HCT116 (cell line): ENCODE data around the gene AP1M2. TPM values are rescaled to one million over a fixed set of nuclear protein-coding genes. Genes with fewer than 3 reads are reported as not detected.

Experiments
- ATAC-seq: fragments of 200-7000 bp; cut with Tn5 transposase; 2 replicates; pipeline ENCODE4 v1.9.1; 2020; ENCODE audit warnings: mild to moderate bottlenecking, moderate library complexity
- BruUV-seq: library from RNA; stranded (reverse); fragments of 400-500 nt; replicated peaks from 2 replicates; lab custom pipeline; 2021; lab: Mats Ljungman, UMichigan
- CTCF ChIA-PET: fragments of 300-600 bp; sonication (Branson Sonifier 250); formaldehyde crosslinking; loops from one replicate; lab custom pipeline; 2021; ENCODE audit warnings: antibody characterized with exemption; lab: Charles Lee
- POLR2A ChIA-PET: fragments of 300-600, 350-600 bp; sonication (Branson Sonifier 250); formaldehyde crosslinking; loops from one replicate; lab custom pipeline; 2021; ENCODE audit warnings: antibody characterized with exemption; lab: Charles Lee
- RAD21 ChIA-PET, 2 experiments: fragments of 300-600 bp; sonication (Branson Sonifier 250); formaldehyde crosslinking; loops; one replicate each; lab custom pipeline; 2023; ENCODE audit warnings: low total read pairs in 2 of 2; ENCODE audit not compliant: uncharacterized antibody in 2 of 2, unreplicated experiment in 2 of 2, low non-redundant PET in 1 of 2; lab: Charles Lee
- DNase-seq: peaks from one replicate; pipeline ENCODE4 v3.0.0-alpha.2; 2010; ENCODE audit warnings: low read depth, low spot score
- H2AFZ ChIP-seq: fragments of 200-600 bp; shearing (Covaris generic), sonication (generic); 2 replicates; pipeline ENCODE4 v1.6.1; 2017; ENCODE audit warnings: low read depth, mixed run types, mixed read lengths, antibody characterized with exemption, low read length; ENCODE audit not compliant: poor library complexity, severe bottlenecking
- H3K27ac ChIP-seq: 2 replicates; pipeline ENCODE4 v1.5.1; 2012; ENCODE audit warnings: low read depth, low read length
- H3K27me3 ChIP-seq: fragments of 200-600 bp; sonication (generic); 2 replicates; pipeline ENCODE4 v1.6.1; 2016; ENCODE audit warnings: mixed run types, low read length, mixed read lengths; ENCODE audit not compliant: insufficient read depth
- H3K36me3 ChIP-seq, 2 experiments: fragments of 200-500 bp in 1 of 2; fragments of 200-600 bp in 1 of 2; sonication (Bioruptor generic) in 1 of 2; sonication (generic) in 1 of 2; 2 replicates each; pipeline versions ENCODE4 v1.5.1 to v1.6.1; 2014 to 2016; ENCODE audit warnings: low read length in 2 of 2, inconsistent platforms in 1 of 2, mixed read lengths in 1 of 2, mixed run types in 1 of 2; ENCODE audit not compliant: insufficient read depth in 2 of 2, control insufficient read depth in 1 of 2
- H3K4me1 ChIP-seq, 2 experiments: fragments of 200-600 bp in 1 of 2; sonication (generic) in 1 of 2; 2 replicates each; pipeline versions ENCODE4 v1.5.1 to v1.6.1; 2012 to 2017; ENCODE audit warnings: low read length in 2 of 2, inconsistent platforms in 1 of 2, mild to moderate bottlenecking in 1 of 2, mixed read lengths in 1 of 2, mixed run types in 1 of 2, moderate library complexity in 1 of 2; ENCODE audit not compliant: insufficient read depth in 2 of 2, control insufficient read depth in 1 of 2
- H3K4me2 ChIP-seq: fragments of 200-600 bp; sonication (generic); 2 replicates; pipeline ENCODE4 v1.6.1; 2017; ENCODE audit warnings: mixed run types, low read length, mixed read lengths
- H3K4me3 ChIP-seq, 2 experiments: fragments of 200-600 bp in 1 of 2; sonication (generic) in 1 of 2; replicated peaks in 1 of 2; 2 replicates each; pipeline ENCODE4 v1.5.1; 2011 to 2016; ENCODE audit warnings: low read length in 2 of 2, control low read depth in 1 of 2, low read depth in 1 of 2, mild to moderate bottlenecking in 1 of 2, mixed read lengths in 1 of 2, mixed run types in 1 of 2
- H3K79me2 ChIP-seq: fragments of 200-600 bp; sonication (generic); 2 replicates; pipeline ENCODE4 v1.6.1; 2017; ENCODE audit warnings: mild to moderate bottlenecking, mixed run types, low read length, moderate library complexity, mixed read lengths; ENCODE audit not compliant: insufficient read depth
- H3K9ac ChIP-seq: fragments of 200-600 bp; sonication (generic); 2 replicates; pipeline ENCODE4 v1.6.1; 2016; ENCODE audit warnings: low read length, mixed read lengths
- H3K9me2 ChIP-seq: fragments of 200-600 bp; sonication (generic), shearing (Covaris generic); 2 replicates; pipeline ENCODE4 v1.6.1; 2017; ENCODE audit warnings: mixed run types, mild to moderate bottlenecking, moderate library complexity; ENCODE audit not compliant: insufficient read depth
- H3K9me3 ChIP-seq, 2 experiments: fragments of 200-500 bp in 1 of 2; fragments of 200-600 bp in 1 of 2; sonication (Bioruptor generic) in 1 of 2; sonication (generic) in 1 of 2; 2 replicates each; pipeline ENCODE4 v1.6.1; 2014 to 2017; ENCODE audit warnings: low read length in 2 of 2, mixed read lengths in 2 of 2, inconsistent platforms in 1 of 2, low read depth in 1 of 2, mild to moderate bottlenecking in 1 of 2, mixed run types in 1 of 2, moderate library complexity in 1 of 2; ENCODE audit not compliant: control insufficient read depth in 1 of 2, insufficient read depth in 1 of 2
- H4K20me1 ChIP-seq: fragments of 200-600 bp; sonication (generic), shearing (Covaris generic); 2 replicates; pipeline ENCODE4 v1.6.1; 2017; ENCODE audit warnings: mixed run types, mild to moderate bottlenecking, moderate library complexity; ENCODE audit not compliant: insufficient read depth
- CBX3 ChIP-seq: IDR thresholded peaks from 2 replicates; pipeline ENCODE4 v1.6.1; 2012; ENCODE audit warnings: low read depth
- CEBPB ChIP-seq: IDR thresholded peaks from 2 replicates; pipeline ENCODE4 v1.6.1; 2012; ENCODE audit warnings: low read depth
- EGR1 ChIP-seq: IDR thresholded peaks from 2 replicates; pipeline ENCODE4 v1.6.1; 2012; ENCODE audit warnings: low read depth
- EZH2phosphoT487 ChIP-seq: fragments of 200-600 bp; IDR thresholded peaks from 2 replicates; pipeline ENCODE4 v1.6.1; 2018; ENCODE audit warnings: antibody characterized with exemption, borderline replicate concordance
- POLR2A ChIP-seq: IDR thresholded peaks from 2 replicates; pipeline ENCODE4 v1.7.0; 2011; ENCODE audit warnings: borderline replicate concordance; ENCODE audit not compliant: insufficient read depth, insufficient read length; ENCODE audit errors: extremely low read depth
- RAD21 ChIP-seq: IDR thresholded peaks from 2 replicates; pipeline ENCODE4 v1.6.1; 2012; ENCODE audit warnings: low read depth, mild to moderate bottlenecking
- SIN3A ChIP-seq: IDR thresholded peaks from 2 replicates; pipeline ENCODE4 v1.6.1; 2012; ENCODE audit warnings: low read depth
- SP1 ChIP-seq: IDR thresholded peaks from 2 replicates; pipeline ENCODE4 v1.6.1; 2012; ENCODE audit warnings: low read depth
- TCF7L2 ChIP-seq: IDR thresholded peaks from 2 replicates; pipeline ENCODE4 v1.7.0; 2011; ENCODE audit warnings: borderline replicate concordance, inconsistent platforms; ENCODE audit not compliant: insufficient read depth, insufficient read length; ENCODE audit errors: extremely low read depth
- intact Hi-C: fragments of 100-400 bp; cut with micrococcal nuclease; formaldehyde crosslinking; loops from 2 replicates; pipeline ENCODE4 v1.10.0; 2022
- total RNA-seq: library from RNA; stranded (reverse); gene quantifications from one replicate; pipeline ENCODE4 v1.2.1, GENCODE V29; 2021; ENCODE audit not compliant: unreplicated experiment
- TF ChIP-seq, protein P1 (sequence below), 3 experiments: fragments of 200-600 bp in 1 of 3; sonication (generic) in 1 of 3; IDR thresholded peaks in 2 of 3; conservative IDR thresholded peaks in 1 of 3; 2 replicates each; pipeline ENCODE4 v1.5.1; 2012 to 2017; ENCODE audit warnings: low read depth in 2 of 3, low read length in 2 of 3, antibody characterized with exemption in 1 of 3, borderline replicate concordance in 1 of 3, control low read depth in 1 of 3, mild to moderate bottlenecking in 1 of 3, mixed read lengths in 1 of 3, mixed run types in 1 of 3, moderate library complexity in 1 of 3; ENCODE audit not compliant: insufficient read depth in 1 of 3
- TF ChIP-seq, protein P2 (sequence below): IDR thresholded peaks from 2 replicates; pipeline ENCODE4 v1.6.1; 2012

The AP1M2 gene
- total RNA-seq, 1 experiment from 2014 or later: 111 TPM

DNA sequence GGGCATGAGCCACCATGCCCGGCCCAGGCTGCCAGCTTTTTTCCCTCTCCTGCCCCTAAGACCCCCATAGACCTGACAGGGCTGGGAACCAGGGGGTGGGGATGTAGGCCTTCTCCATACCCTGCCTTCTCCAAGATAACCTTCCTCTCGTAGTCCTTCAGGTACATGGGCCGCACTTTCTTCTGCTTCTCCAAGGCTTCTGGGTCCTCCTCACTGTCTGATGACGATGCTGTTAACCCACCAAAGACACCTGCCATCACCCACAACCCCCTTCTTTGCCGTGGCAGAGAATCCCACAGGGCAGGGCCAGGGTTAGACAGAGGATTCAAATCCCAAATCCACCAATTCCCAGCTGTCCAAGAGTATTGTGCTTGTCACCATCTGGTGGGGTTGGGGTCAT, 24.5 kb downstream of the AP1M2 start (continued):
- no peak for TF ChIP-seq SP1

DNA sequence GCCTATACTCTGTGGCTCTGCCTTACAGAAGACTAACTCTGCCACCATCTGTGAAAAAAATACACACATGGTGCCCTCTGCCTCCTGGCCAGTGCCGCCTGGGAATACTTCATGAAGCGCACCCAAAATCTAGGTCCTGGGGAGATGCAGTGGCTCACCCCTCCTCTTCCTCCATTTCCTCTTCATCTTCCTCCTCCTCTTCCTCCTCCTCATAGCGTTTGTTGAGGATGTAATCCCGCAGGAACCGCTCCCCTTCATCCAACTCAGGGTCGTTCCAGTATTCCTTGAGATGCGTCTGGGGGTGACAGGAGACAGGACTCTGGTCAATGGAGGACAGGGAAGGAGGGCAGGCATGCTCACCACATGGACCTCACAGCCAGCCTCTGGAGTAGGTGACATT, 27.0 kb downstream of the AP1M2 start:
- RAD21 ChIA-PET: no interaction called here
- Histone ChIP-seq H3K4me1 (peaks cover 5 to 8% of the 10 kb centered on the region in 2 experiments; a peak in 3 of 4 replicates), H3K9ac (no peak overlapping the region), H3K27me3 (no peaks in the 10 kb centered on the region), H3K4me3 (no peak overlapping the region), H3K9me3 (no peaks in the 10 kb centered on the region), H3K4me2 (no peak overlapping the region), H3K79me2 (peaks cover 23% of the 10 kb centered on the region), H3K27ac (no peak overlapping the region), H3K36me3 (peaks cover 15 to 51% of the 10 kb centered on the region in 2 experiments; a peak in 3 of 4 replicates), H3K9me2 (no peaks in the 10 kb centered on the region), H2AFZ (no peak overlapping the region), H4K20me1 (no peaks in the 10 kb centered on the region)
- no TSS peak for BruUV-seq
- CTCF ChIA-PET: no interaction called here
- intact Hi-C loops: no loop called here
- TF ChIP-seq RAD21 (no peak), SP1 (no peak), POLR2A (no peak), EZH2phosphoT487 (no peak), CBX3 (no peak), TCF7L2 (no peak), SIN3A (no peak), CEBPB (no peak), EGR1 (no peak)
- TF ChIP-seq, protein P1, sequence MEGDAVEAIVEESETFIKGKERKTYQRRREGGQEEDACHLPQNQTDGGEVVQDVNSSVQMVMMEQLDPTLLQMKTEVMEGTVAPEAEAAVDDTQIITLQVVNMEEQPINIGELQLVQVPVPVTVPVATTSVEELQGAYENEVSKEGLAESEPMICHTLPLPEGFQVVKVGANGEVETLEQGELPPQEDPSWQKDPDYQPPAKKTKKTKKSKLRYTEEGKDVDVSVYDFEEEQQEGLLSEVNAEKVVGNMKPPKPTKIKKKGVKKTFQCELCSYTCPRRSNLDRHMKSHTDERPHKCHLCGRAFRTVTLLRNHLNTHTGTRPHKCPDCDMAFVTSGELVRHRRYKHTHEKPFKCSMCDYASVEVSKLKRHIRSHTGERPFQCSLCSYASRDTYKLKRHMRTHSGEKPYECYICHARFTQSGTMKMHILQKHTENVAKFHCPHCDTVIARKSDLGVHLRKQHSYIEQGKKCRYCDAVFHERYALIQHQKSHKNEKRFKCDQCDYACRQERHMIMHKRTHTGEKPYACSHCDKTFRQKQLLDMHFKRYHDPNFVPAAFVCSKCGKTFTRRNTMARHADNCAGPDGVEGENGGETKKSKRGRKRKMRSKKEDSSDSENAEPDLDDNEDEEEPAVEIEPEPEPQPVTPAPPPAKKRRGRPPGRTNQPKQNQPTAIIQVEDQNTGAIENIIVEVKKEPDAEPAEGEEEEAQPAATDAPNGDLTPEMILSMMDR (IDR thresholded peaks at IDR 0.05 in 2 of 3, conservative IDR thresholded peaks at IDR 0.05 in 1 of 3; ENCODE audit: borderline replicate concordance in 1 of 3, insufficient read depth in 1 of 3, low read depth in 2 of 3, low read length in 2 of 3): no peak
- TF ChIP-seq, protein P2, sequence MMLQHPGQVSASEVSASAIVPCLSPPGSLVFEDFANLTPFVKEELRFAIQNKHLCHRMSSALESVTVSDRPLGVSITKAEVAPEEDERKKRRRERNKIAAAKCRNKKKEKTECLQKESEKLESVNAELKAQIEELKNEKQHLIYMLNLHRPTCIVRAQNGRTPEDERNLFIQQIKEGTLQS: no peak
- POLR2A ChIA-PET: no interaction called here
- DNase-seq (no peak), ATAC-seq (no peak)
